HG02852 (cell line): Measurements from ENCODE around the gene SERTAD4.
"Not testable (repeated sequence)": the region's sequence is repeated elsewhere in the genome, so short reads cannot be mapped to it uniquely, and the experiment has no call there.

Source experiments
- ATAC-seq: cut with Tn5 transposase; IDR thresholded peaks from one replicate; pipeline ENCODE4 v1.9.1; 2021; ENCODE audit warnings: mild to moderate bottlenecking, moderate library complexity; ENCODE audit not compliant: unreplicated experiment

The SERTAD4 gene

DNA sequence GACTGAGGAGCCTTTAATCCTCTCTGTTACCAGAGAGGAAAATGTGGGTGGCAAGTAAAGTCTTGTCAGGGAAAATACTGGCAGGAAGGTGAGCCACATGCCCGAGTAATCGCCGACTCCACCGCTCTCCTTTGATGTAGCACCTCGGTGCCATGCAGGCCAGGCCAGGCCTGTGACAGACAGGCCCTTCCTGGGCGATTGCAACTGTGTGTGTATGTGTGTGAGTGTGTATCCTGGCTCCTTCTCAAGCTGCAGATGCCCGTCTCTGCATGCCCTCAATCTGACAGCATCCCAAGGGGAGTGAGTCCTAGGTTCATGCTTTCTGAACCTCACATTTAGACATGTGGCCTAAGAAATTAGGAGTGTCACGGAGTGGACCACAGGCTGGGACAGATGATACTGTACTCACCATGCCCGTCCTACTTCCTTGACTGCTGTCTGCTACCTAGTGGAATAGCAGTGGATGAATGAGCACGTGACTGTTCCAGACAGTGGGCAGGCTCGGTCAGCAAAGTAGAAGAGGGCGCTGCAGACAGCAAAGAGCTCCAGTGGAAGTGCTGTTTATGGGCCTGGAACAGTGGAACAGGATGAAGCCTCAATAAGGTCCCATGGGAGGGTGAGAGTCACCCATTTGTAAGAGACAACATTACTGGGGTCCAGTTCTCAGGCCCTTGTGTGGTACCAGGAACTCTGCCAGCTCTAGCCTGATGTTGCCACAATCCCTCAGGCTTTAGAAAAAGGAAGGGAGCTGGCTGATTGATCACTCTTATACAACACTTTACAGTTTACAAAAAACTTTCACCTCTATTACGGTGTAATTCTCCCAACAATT lies 25.3 kb downstream of the SERTAD4 start:
- ATAC-seq = no peak

DNA sequence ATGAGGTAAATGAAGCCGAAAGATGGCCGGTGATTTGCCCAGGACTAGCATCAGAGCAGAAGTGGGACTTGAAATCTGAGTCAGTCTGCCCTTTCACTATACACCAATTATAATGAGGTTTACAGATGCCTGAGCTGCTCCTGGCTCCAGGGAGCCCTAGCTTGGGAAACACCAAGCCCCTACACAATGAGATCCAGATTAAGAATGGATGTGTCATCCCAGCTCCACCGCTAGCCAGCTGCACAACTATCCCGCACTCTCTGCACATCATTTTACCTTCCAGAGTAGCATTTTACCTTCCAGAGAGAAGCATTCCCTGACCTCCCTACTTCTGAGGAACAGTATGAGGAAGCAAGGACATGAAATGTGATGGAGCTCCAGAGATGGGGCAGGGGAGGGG lies 27.0 kb downstream of the SERTAD4 start:
- ATAC-seq = no peak

DNA sequence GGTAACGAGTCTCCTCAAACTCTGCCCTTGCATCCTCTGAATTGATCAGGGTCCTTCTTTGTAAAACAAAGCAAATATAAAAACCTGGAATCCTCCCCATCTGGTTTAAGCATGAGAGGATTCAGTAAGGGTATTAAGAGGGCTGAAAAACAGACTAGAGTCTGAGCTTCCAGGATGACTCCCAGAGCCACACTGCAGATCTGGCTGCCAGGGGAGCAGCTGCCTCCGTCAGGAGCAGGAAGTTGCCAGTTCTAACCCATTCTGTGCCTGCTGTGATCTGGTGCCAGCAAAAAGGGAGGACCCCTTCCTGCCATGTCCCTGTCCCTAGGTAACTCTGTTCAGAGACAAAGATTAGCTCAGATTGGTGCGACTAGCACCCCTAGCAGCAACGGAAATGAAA lies 27.5 kb downstream of the SERTAD4 start:
- no peak for ATAC-seq

DNA sequence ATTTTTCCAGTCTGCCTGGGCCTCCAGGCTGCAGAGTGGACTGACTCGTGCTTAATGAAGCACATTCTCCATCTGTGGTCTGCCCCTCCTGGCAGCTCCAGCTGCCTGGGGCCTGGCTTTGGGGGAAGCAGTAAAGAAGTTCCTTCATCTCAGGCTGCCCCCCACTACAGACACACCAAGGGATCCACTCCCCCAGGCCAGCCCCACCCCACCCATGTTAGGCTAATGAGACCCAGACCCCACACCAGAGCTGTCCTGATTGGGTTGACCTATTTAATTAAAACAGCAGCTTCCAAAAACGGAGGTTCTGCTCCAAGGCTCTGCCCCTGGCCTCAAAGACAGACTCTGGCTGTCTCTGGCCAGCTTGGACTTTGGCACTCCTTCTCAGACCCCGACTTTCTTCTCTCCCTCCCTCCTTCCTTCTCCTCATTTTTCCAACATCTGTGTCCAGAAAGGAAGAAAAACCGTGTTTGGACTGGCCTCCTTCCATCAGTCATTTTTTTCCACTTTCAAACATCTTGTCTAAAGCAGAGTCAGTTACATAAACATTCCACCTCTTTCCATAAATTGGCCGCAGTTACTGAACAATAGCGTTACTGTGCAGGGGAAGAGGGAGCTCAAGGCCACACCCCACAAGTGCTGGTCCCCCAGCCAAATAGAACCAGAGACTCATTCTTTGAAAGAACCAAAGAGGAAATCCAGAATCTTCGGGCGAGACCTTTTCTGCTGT lies 29.7 kb downstream of the SERTAD4 start:
- ATAC-seq = no peak

DNA sequence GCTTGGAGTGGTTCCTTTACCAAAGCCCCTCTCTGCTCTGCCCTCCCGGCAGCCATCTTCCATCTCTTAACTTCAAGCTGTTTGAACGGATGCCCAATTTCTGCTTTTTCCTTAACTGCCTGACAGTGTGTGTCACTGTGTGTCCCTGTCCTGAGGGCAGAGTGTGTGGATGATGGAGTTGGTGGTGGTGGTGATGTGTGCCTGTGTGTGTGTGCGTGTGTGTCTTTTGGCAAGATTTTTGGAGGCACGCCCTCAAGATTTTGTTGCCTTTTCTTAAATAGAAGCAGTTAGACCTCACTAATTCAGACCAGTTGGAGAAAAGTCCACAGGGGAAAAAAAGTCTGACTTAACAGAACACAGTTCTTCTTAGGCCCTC lies 30.3 kb downstream of the SERTAD4 start:
- ATAC-seq = no peak

DNA sequence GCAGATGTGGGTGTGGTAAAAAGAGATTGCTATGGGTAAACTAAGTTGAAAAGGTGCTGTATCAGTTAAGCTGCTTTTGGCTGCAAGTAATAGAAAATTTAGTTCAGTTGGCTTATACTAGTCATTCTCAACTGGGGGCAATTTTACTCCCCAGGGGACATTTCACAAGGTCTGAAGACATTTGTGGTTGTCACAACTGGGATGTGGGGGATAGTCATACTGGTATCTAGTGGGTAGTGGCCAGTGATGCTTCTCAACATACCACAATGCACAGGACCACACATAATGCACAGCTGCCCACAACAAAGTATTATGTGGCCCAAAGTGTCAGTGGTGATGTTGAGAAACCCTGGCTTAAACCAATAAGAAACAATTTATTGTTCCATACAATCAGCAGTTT lies 31.4 kb downstream of the SERTAD4 start:
- ATAC-seq = no peak

DNA sequence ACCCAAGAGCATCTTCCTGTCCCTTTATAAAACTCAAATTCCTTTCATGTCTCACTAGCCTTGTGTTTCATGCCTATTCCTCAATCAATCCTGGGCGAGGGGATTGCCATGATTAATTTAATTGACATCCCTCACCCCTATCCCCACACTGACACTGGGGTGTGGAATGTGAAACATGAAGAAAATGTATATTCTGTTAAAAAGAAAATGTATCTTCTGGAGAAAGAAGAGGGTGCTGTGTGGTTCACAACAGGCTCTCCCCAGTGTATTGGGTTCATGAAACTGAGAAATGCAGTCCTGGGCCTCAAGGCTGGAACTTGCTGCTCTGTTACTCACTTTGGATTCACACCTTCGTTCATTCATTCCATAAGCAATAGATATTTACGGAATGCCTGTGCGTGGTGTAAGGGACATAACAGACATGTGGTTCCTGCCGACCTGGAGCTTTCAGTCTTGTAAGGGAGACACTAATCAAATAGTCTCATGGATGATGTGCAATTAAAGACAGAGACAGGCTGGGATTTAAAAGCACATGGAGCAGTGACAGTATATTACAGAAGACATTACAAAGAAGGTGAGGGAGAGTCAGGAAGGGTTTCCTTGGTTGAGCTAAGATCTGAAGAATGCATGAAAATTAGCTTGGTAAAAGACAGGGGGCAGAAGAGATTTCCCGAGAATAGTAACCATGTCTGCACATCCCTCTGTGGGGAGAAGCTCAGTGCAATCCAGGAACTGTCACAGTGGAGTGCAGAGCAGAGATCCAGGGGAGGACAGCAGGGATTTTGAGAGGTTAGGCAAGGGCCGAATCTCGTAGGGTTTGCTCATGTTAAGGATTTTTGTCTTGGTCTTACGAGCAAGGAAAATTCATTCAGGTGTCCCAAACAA lies 32.1 kb downstream of the SERTAD4 start:
- ATAC-seq = no peak

DNA sequence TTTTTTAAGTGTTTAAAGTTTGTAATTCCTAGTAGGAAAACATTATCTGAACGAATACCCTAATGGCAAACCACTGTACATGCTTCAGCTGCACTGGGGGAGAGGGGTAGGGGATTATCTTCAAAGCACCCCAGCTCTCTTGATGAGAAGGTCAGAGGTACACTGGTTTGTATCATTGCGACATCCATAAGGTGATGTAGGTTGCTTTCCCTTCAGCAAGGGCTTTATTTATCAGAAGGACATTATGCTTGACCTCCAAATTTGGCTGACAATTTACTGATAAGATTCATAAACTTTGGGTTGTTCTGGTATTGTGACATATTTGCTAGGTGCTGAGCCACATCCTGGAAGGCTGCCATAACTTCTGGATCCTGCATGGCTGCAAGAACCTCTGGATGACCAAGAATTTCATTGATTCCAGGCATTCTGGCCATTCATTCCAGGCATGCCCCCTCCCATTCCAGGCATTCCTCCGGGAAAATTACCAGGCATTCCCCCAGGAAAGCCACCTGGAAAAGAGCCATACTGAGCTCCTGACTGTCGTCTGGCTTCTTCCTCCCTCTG lies 32.9 kb downstream of the SERTAD4 start:
- not testable (repeated sequence) for ATAC-seq

DNA sequence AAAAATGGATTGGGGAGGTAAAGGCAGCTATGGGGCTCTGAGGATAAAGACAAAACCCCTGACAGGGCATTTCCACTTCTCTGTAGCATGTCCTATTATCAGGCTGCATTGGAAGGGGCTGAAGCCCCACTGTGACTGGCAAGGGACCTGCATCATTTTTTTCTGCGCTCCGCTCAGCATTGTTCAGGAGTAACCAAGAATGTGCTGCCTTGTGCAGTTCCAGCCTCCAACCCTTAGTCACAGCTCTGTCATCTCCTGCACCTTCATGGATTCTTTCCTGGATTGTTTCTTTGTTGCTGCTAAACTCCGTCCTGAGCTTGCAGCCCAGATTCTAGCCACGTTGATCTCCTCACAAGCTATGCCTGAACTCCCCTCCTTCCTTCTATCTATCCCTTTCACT lies 37.4 kb downstream of the SERTAD4 start:
- ATAC-seq = no peak

DNA sequence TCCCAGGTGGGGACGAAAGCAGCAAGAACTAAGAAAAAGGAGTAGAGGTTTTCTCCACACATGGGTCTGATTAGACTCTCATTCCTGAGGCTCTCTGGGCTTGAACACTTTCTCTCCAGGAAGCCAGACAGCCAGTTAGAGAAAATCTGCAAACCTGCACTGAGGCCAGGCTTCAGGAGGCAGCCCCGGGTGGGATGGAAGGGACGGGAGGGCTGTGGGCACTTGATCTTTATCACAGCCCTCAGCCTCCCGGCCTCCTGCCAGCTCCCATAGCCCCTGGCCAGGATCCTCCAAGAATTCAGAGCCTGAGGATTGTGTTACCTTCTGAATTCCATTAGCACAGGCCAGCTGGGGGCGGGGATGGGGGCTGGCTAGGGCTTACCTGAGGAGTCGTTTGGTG lies 40.1 kb downstream of the SERTAD4 start:
- no peak for ATAC-seq

DNA sequence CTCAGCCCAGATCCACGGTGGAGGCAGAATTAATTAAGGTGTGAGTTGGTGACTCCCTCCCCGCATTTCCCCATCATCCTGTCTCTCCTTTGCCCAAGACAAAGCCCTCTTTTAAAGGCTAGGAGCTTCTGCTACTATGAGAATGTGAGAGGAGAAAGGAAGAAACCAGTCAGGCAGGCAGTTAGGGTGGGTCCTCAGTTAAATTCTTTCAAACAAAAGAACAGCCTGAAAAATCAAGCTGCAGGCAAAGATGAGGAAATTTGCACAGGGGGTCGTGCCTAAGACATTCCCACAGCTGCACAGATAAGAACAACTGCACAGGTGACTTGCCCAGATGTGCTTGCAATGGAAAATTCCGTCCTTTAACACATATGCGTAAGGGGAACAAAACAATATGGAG lies 47.6 kb downstream of the SERTAD4 start:
- no peak for ATAC-seq

DNA sequence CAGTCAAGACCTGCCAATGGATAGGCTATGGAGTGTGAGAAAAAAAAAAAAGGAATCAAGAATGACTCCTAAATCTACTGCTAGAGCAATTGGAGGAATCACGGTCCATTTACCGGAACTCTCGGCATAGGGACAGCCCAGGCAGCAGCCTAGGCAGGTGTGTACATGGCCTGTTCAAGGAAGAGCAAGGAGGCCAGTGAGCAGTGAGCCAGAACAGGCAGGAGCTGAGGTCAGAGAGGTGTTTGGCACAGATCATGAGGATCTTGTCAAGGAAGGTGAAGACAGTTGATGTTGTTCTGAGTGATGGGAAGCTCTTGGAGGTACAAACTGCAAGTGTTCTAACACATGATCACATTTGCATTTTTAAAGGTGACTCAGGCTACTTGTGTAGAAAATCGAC lies 55.5 kb downstream of the SERTAD4 start:
- no peak for ATAC-seq

DNA sequence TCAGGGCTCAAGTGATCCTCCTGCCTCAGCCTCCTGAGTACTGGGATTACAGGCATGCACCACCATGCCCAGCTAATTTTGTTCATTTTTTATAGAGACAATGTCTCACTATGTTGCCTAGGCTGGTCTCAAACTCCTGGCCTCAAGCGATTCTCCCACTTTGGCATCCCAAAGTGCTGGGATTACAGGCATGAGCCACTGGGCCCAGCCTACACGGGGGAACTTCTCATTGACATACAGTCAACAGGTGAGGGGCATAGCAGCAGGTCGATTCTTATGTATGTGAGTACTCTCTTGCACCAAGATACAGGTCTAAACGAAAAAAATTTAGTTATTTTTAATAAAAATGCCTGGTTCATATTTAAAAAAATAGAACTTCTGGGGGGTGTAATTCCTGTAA lies 56.7 kb downstream of the SERTAD4 start:
- no peak for ATAC-seq

DNA sequence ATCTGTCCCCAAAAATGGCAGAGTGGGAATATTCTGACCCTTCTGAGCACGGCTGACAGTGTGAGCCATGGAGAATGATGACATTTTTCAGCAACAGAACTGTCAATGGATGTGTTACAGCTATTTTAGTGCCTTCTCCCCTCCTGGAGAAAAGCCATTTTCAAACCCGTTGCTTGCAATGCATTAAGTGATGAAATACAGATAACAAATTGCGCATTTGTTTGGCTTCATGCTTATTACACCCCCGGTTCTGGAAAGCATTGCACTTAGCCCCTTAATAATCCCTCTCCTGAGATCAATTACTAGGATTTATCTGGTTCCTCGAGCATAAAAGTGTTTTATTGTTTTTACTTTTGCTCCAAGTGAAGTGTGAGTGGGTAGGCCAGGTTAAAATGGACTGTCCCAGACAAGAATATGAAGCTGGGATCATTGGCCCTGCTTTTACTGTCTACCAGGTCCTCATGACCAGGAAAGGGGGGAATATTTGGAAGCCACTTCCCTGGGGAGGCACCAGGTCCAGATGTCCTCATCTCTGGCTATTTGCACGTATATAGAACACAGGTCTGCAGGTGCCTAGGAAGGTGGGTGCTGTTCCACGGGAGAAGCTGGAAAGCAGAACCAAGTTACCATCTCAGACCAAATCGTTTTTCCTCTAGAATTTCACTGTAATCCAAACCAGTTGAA lies 58.6 kb downstream of the SERTAD4 start:
- ATAC-seq = no peak

DNA sequence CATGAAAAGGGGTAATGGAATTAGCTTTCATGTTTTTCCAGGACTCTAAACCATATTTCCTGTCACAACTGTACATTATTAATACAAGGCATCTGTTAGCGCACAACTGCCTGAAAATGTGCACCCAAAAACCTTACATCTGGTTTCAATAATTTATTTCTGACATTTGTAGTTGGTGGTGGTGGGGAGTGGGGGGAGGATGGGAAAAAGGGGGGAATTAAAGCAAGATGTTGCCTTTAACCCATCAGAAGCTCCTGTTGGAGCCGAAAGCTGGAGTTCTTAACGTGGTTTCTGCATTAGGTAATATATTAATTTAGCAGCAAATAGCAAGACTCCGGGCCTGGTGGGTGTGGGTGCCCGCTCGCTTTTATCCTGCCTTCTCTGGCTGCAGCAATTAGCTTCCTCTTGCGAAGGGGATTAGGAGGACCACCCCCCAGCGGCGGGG lies 59.2 kb downstream of the SERTAD4 start:
- ATAC-seq = no peak

DNA sequence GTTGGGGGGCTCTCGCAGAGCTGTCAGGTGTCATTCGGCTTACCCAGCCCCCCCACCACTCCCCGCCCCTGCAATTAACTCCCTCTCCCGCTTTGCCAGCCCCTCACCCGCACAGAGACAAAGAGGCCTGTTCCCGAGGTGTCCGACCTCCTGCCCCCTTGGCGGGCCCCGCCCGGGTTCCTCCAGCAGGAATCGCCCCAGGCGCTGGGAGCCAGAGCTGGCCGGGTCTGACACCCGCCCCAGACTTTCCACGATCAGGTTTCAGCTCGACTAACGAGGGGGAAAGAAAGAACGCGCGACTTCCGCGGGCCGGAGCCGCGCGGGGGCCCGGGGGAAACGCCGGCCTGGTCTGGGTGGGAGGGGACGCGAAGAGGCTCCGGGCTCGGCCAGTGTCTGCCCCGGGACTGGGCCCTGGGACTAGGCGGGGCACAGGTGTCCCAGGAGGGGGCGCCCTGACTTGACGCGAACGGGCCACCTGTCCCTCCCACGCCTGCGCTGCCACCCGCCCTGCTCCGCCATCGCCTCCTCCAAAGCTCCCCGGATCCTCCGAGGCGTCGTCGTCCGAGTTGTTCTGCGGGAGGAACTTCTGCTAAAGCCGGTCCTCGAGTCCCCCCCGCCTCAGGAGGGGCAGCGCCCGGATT lies 59.8 kb downstream of the SERTAD4 start:
- ATAC-seq = no peak

DNA sequence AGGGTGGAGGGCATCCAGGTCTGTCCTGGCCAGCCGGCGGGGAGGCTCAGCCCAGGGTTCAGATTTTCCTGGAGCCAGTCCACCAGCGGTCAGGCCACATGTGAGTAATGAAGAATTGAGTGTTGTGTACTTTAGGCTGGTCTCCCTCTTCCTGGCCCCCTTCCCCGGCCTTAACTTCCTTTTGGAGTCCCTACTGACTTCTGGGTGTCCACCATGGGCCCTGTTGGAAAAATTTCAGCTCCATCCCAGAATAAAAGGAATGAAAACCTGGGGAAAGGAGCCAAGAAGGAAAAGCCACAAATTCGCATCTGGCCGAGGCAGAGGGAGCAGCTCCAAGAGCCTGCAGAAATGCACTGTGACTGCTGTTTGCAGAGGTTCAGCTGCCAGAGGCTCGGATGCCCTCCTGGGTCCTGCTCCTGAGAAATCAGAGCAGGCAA lies 60.6 kb downstream of the SERTAD4 start:
- no peak for ATAC-seq

DNA sequence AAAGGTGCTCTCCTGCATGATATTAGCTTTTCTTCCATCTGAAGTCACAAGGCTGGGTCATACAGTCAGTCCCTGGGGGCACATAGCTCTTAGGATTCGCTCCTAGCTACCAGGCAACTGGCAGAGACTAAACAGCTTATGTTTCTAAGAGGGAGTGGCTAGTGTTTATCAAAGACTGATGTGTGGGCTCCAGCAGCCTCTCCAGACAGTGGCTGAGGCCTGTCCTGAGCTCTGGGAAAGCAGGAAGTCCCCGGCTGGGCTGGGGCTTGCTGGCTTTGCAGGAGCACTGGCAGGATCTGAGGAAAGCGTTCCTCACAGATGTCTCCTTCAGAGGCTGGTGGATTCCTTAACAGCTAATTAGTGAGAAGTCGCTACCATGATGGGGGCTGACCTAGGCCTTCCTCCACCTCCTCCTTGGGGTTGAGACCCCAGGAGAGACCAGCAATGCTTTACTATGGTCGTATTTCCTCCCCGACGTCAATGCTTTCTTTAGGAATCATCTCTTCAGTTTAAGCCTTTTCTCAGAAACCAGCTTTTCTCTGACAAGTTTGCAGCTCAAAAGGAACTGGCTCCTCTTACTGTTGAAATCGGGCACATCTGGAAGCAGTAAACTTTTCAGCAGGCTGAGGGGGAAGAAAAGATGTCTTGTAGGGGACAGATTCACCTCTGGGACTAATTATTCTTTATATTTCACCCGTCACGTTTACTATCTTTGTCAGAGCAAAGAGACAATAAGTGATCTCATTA lies 62.6 kb downstream of the SERTAD4 start:
- ATAC-seq = no peak
